Measurements from ENCODE around the gene SAPCD2.
A peak's percentile ranks its signal among the peaks of the same experiment; 100 is the strongest.

SAPCD2 gene

DNA sequence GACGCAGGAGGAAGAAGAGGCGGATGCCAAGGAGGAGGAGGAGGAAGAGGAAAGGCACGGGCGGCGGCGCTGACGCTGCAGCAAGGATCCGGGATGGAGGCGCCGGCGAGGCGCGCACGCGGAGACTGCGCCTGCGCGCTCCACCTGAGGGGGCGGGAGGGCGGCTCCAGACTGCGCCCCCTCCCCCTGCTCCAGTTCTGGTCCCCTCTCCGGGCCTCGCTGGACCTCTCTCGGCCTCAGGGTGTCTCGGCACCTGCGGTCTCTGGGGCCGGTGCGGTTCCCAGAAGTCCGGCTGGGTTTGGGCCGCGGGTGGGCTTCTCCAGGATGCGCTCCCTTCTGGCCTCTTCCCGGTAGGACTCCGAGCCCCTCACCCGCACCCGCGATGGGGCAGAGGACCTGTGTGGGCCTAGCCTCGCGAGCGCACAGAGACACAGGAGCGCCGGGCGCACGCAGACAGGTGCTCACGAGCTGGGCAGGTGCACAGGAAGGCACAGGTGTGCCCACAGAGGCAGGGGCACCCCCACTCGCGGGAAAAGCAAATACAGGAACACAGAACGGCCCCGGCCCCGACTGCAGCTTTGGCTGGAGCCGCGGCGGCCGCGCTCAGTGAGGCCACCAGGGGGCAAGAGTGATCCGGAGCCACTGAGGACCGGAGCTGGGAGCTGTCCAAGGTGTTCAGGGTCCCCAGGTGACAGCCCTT is 24.1 kb downstream of the SAPCD2 start, which contains the start of gene NPDC1 (continued):
- peak; percentile 100 for TF ChIP-seq REST (tag by site-specific recombination; IDR thresholded peaks at IDR 0.05)
- peak; percentile 69 for TF ChIP-seq ZNF600 (tag by site-specific recombination; IDR thresholded peaks at IDR 0.05)
- peak; percentile 86 for TF ChIP-seq ZNF398 (tag by site-specific recombination; IDR thresholded peaks at IDR 0.05)
- peak; percentile 87 for TF ChIP-seq GLIS2 (tag by site-specific recombination; IDR thresholded peaks at IDR 0.05)
- TF ChIP-seq ZBTB20 (tag by site-specific recombination; IDR thresholded peaks at IDR 0.05): 0 out of 2 replicates have a peak, but pooled peaks have one; percentile 64
- TF ChIP-seq ZNF626 (tag by site-specific recombination; IDR thresholded peaks at IDR 0.05): no peak
- TF ChIP-seq, protein P1, sequence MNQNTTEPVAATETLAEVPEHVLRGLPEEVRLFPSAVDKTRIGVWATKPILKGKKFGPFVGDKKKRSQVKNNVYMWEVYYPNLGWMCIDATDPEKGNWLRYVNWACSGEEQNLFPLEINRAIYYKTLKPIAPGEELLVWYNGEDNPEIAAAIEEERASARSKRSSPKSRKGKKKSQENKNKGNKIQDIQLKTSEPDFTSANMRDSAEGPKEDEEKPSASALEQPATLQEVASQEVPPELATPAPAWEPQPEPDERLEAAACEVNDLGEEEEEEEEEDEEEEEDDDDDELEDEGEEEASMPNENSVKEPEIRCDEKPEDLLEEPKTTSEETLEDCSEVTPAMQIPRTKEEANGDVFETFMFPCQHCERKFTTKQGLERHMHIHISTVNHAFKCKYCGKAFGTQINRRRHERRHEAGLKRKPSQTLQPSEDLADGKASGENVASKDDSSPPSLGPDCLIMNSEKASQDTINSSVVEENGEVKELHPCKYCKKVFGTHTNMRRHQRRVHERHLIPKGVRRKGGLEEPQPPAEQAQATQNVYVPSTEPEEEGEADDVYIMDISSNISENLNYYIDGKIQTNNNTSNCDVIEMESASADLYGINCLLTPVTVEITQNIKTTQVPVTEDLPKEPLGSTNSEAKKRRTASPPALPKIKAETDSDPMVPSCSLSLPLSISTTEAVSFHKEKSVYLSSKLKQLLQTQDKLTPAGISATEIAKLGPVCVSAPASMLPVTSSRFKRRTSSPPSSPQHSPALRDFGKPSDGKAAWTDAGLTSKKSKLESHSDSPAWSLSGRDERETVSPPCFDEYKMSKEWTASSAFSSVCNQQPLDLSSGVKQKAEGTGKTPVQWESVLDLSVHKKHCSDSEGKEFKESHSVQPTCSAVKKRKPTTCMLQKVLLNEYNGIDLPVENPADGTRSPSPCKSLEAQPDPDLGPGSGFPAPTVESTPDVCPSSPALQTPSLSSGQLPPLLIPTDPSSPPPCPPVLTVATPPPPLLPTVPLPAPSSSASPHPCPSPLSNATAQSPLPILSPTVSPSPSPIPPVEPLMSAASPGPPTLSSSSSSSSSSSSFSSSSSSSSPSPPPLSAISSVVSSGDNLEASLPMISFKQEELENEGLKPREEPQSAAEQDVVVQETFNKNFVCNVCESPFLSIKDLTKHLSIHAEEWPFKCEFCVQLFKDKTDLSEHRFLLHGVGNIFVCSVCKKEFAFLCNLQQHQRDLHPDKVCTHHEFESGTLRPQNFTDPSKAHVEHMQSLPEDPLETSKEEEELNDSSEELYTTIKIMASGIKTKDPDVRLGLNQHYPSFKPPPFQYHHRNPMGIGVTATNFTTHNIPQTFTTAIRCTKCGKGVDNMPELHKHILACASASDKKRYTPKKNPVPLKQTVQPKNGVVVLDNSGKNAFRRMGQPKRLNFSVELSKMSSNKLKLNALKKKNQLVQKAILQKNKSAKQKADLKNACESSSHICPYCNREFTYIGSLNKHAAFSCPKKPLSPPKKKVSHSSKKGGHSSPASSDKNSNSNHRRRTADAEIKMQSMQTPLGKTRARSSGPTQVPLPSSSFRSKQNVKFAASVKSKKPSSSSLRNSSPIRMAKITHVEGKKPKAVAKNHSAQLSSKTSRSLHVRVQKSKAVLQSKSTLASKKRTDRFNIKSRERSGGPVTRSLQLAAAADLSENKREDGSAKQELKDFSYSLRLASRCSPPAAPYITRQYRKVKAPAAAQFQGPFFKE (tag by site-specific recombination; IDR thresholded peaks at IDR 0.05; ENCODE audit: borderline replicate concordance): peak; percentile 40; the same call in 1 of the 2 replicates
- 0 out of 2 replicates have a peak, but pooled peaks have one; percentile 55 for TF ChIP-seq REPIN1 (tag by site-specific recombination; IDR thresholded peaks at IDR 0.05; ENCODE audit: low read depth)
- no peak for TF ChIP-seq ZNF624 (tag by site-specific recombination; IDR thresholded peaks at IDR 0.05)
- peak; percentile 43; the same call in 1 of the 2 replicates for TF ChIP-seq ZNF629 (tag by site-specific recombination; IDR thresholded peaks at IDR 0.05)
- peak; percentile 81 for TF ChIP-seq SP2 (tag by site-specific recombination; IDR thresholded peaks at IDR 0.05)
- peak; percentile 76; the same call in 1 of the 2 replicates for TF ChIP-seq ZBTB7A (tag by site-specific recombination; IDR thresholded peaks at IDR 0.05; ENCODE audit: low read depth)
- 0 out of 2 replicates have a peak, but pooled peaks have one; percentile 33 for TF ChIP-seq KLF17 (tag by site-specific recombination; IDR thresholded peaks at IDR 0.05)
- 0 out of 2 replicates have a peak, but pooled peaks have one; percentile 23 for TF ChIP-seq ZNF449 (tag by site-specific recombination; IDR thresholded peaks at IDR 0.05)
- peak; percentile 92 for TF ChIP-seq ZNF335 (tag by site-specific recombination; conservative IDR thresholded peaks at IDR 0.05)
- TF ChIP-seq GLIS1 (tag by site-specific recombination; IDR thresholded peaks at IDR 0.05): peak; percentile 34
- TF ChIP-seq ZNF561 (tag by site-specific recombination; IDR thresholded peaks at IDR 0.05; ENCODE audit: borderline replicate concordance): 0 out of 2 replicates have a peak, but pooled peaks have one; percentile 26
- TF ChIP-seq YY2 (tag by site-specific recombination; IDR thresholded peaks at IDR 0.05): 0 out of 2 replicates have a peak, but pooled peaks have one; percentile 13
- TF ChIP-seq, protein P2, sequence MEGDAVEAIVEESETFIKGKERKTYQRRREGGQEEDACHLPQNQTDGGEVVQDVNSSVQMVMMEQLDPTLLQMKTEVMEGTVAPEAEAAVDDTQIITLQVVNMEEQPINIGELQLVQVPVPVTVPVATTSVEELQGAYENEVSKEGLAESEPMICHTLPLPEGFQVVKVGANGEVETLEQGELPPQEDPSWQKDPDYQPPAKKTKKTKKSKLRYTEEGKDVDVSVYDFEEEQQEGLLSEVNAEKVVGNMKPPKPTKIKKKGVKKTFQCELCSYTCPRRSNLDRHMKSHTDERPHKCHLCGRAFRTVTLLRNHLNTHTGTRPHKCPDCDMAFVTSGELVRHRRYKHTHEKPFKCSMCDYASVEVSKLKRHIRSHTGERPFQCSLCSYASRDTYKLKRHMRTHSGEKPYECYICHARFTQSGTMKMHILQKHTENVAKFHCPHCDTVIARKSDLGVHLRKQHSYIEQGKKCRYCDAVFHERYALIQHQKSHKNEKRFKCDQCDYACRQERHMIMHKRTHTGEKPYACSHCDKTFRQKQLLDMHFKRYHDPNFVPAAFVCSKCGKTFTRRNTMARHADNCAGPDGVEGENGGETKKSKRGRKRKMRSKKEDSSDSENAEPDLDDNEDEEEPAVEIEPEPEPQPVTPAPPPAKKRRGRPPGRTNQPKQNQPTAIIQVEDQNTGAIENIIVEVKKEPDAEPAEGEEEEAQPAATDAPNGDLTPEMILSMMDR (tag by site-specific recombination; IDR thresholded peaks at IDR 0.05): peak; percentile 87
- TF ChIP-seq BCL11A (tag by site-specific recombination; IDR thresholded peaks at IDR 0.05; ENCODE audit: low read depth): peak; percentile 96
